Measurements from ENCODE around the gene RGS7.
"Not testable (repeated sequence)": the region's sequence is repeated elsewhere in the genome, so short reads cannot be mapped to it uniquely, and the experiment has no call there.

Gene RGS7

GRCh38 chr1:241074507-241074906, 282.5 kb downstream of the RGS7 start:
- DNase-seq = no peak

GRCh38 chr1:241068359-241068758, 288.6 kb downstream of the RGS7 start:
- no peak for DNase-seq

GRCh38 chr1:241063276-241063675, 293.7 kb downstream of the RGS7 start:
- DNase-seq = no peak

GRCh38 chr1:241061062-241061461, 295.9 kb downstream of the RGS7 start:
- no peak for DNase-seq

GRCh38 chr1:241048622-241049021, 308.4 kb downstream of the RGS7 start:
- DNase-seq = no peak

- no peak for DNase-seq
Observed at GRCh38 chr1:241045659-241046058, 311.3 kb downstream of the RGS7 start.

- DNase-seq = no peak
Observed at GRCh38 chr1:241034203-241034936, 322.6 kb downstream of the RGS7 start.

GRCh38 chr1:241024834-241025233, 332.2 kb downstream of the RGS7 start:
- no peak for DNase-seq

- no peak for DNase-seq
Observed at GRCh38 chr1:241022366-241022765, 334.6 kb downstream of the RGS7 start.

GRCh38 chr1:241020851-241021697, 335.9 kb downstream of the RGS7 start:
- DNase-seq = no peak

- no peak for DNase-seq
Observed at GRCh38 chr1:241012708-241013340, 344.2 kb downstream of the RGS7 start.

GRCh38 chr1:241007668-241008067, 349.3 kb downstream of the RGS7 start:
- no peak for DNase-seq

- no peak for DNase-seq
Observed at GRCh38 chr1:240999826-241000225, 357.2 kb downstream of the RGS7 start.

- DNase-seq = no peak
Observed at GRCh38 chr1:240998441-240999015, 358.5 kb downstream of the RGS7 start.

- DNase-seq = no peak
Observed at GRCh38 chr1:240998024-240998423, 359.0 kb downstream of the RGS7 start.

- DNase-seq = no peak
Observed at GRCh38 chr1:240993004-240993403, 364.0 kb downstream of the RGS7 start.

GRCh38 chr1:240991230-240991629, 365.8 kb downstream of the RGS7 start:
- no peak for DNase-seq

GRCh38 chr1:240987928-240988327, 369.1 kb downstream of the RGS7 start:
- no peak for DNase-seq

GRCh38 chr1:240985081-240985480, 371.9 kb downstream of the RGS7 start:
- DNase-seq = no peak

- no peak for DNase-seq
Observed at GRCh38 chr1:240980342-240980741, 376.7 kb downstream of the RGS7 start.

GRCh38 chr1:240976685-240977084, 380.3 kb downstream of the RGS7 start:
- no peak for DNase-seq

- no peak for DNase-seq
Observed at GRCh38 chr1:240973875-240974274, 383.1 kb downstream of the RGS7 start.

- DNase-seq = not testable (repeated sequence)
Observed at GRCh38 chr1:240972059-240972458, 384.9 kb downstream of the RGS7 start.

Measured in T-helper 9 cell (primary cell).